Caco-2 (cell line): ENCODE results near the gene EXOC3L2. TPM values are rescaled to one million over a fixed set of nuclear protein-coding genes. Genes with fewer than 3 reads are reported as not detected.

Experiments
- BruUV-seq: library from RNA; stranded (reverse); fragments of 400-500 nt; replicated peaks from 2 replicates; lab custom pipeline; 2021; lab: Mats Ljungman, UMichigan
- CTCF ChIA-PET: fragments of 300-600 bp; sonication (Branson Sonifier 250); formaldehyde crosslinking; loops from one replicate; lab custom pipeline; 2022; ENCODE audit warnings: antibody characterized with exemption; lab: Charles Lee
- POLR2A ChIA-PET: fragments of 300-600 bp; sonication (Branson Sonifier 250); formaldehyde crosslinking; loops from one replicate; lab custom pipeline; 2022; ENCODE audit warnings: antibody characterized with exemption; lab: Charles Lee
- DNase-seq, 2 experiments: peaks; one replicate each; pipeline versions ENCODE4 v3.0.0 to v3.0.0-alpha.2; 2020 to 2022
- H3K27me3 ChIP-seq: replicated peaks from 2 replicates; pipeline ENCODE4 v1.6.0; 2011; ENCODE audit warnings: low read length; ENCODE audit not compliant: control insufficient read depth, insufficient read depth
- H3K36me3 ChIP-seq: 2 replicates; pipeline ENCODE4 v1.5.1; 2011; ENCODE audit warnings: low read length; ENCODE audit not compliant: control insufficient read depth, insufficient read depth
- H3K4me1 ChIP-seq: fragments of 250-450 bp; sonication (Bioruptor Pico); 2 replicates; pipeline ENCODE4 v1.5.1; 2020; ENCODE audit warnings: mild to moderate bottlenecking
- H3K4me3 ChIP-seq: 2 replicates; pipeline ENCODE4 v1.5.1; 2011; ENCODE audit warnings: low read depth, mild to moderate bottlenecking, control low read depth, low read length
- H3K9me3 ChIP-seq: fragments of 250-450 bp; sonication (Bioruptor Pico); 2 replicates; pipeline ENCODE4 v1.5.1; 2020; ENCODE audit warnings: mild to moderate bottlenecking, moderate library complexity
- H3K27ac Mint-ChIP-seq: one replicate; pipeline ENCODE4 v1.8.0; 2022; ENCODE audit warnings: mixed read lengths; ENCODE audit not compliant: unreplicated experiment
- H3K27me3 Mint-ChIP-seq: one replicate; pipeline ENCODE4 v1.8.0; 2022; ENCODE audit warnings: mixed read lengths; ENCODE audit not compliant: insufficient read depth, unreplicated experiment
- H3K36me3 Mint-ChIP-seq: one replicate; pipeline ENCODE4 v1.8.0; 2022; ENCODE audit warnings: mild to moderate bottlenecking, mixed read lengths; ENCODE audit not compliant: insufficient read depth, unreplicated experiment
- H3K4me1 Mint-ChIP-seq: one replicate; pipeline ENCODE4 v1.8.0; 2022; ENCODE audit warnings: low read depth, mixed read lengths; ENCODE audit not compliant: unreplicated experiment
- H3K4me3 Mint-ChIP-seq: one replicate; pipeline ENCODE4 v1.8.0; 2022; ENCODE audit warnings: mild to moderate bottlenecking, moderate library complexity, mixed read lengths; ENCODE audit not compliant: unreplicated experiment
- H3K9me3 Mint-ChIP-seq: one replicate; pipeline ENCODE4 v1.8.0; 2022; ENCODE audit warnings: mixed read lengths; ENCODE audit not compliant: unreplicated experiment
- CTCF ChIP-seq, 2 experiments: fragments of 200-600 bp in 1 of 2; IDR thresholded peaks; 1 replicate in 1 of 2; 2 replicates in 1 of 2; pipeline versions ENCODE4 v1.5.1 to v1.8.0; 2011 to 2022; ENCODE audit warnings: antibody characterized with exemption in 1 of 2, control low read depth in 1 of 2, inconsistent platforms in 1 of 2, low read depth in 1 of 2, low read length in 1 of 2, mild to moderate bottlenecking in 1 of 2, moderate library complexity in 1 of 2; ENCODE audit not compliant: insufficient read depth in 1 of 2, severe bottlenecking in 1 of 2, unreplicated experiment in 1 of 2
- intact Hi-C: fragments of 100-400 bp; cut with micrococcal nuclease; formaldehyde crosslinking; loops from one replicate; pipeline ENCODE4 v1.10.0; 2022; ENCODE audit not compliant: unreplicated experiment
- total RNA-seq: library from RNA; stranded (reverse); gene quantifications from 2 replicates; pipeline ENCODE4 v1.2.3, GENCODE V29; 2022

Gene EXOC3L2
- total RNA-seq, 1 experiment from 2014 or later = not detected

- no peak for DNase-seq
- ChIA-PET CTCF (no interaction called here), POLR2A (no interaction called here)
- intact Hi-C loops = no loop called here
- BruUV-seq = no TSS peak
- Mint-ChIP-seq H3K27me3 (peaks cover 8% of the 10 kb centered on the region), H3K4me1 (no peaks in the 10 kb centered on the region), H3K27ac (no peak overlapping the region), H3K9me3 (no peaks in the 10 kb centered on the region), H3K4me3 (no peak overlapping the region), H3K36me3 (peaks cover 5% of the 10 kb centered on the region)
- no peak overlapping the region for H3K4me3 ChIP-seq
- H3K27me3 ChIP-seq = no peaks in the 10 kb centered on the region
- H3K36me3 ChIP-seq = no peaks in the 10 kb centered on the region
- no peak for TF ChIP-seq CTCF (IDR thresholded peaks at IDR 0.05; ENCODE audit: insufficient read depth in 1 of 2, low read depth in 1 of 2, low read length in 1 of 2, severe bottlenecking in 1 of 2, unreplicated experiment in 1 of 2)
- no peaks in the 10 kb centered on the region for H3K9me3 ChIP-seq
- H3K4me1 ChIP-seq = no peaks in the 10 kb centered on the region
These were observed 49.4 kb downstream of the EXOC3L2 start for GRCh38 chr19:45195764-45196163.

GRCh38 chr19:45191375-45191774 is 53.8 kb downstream of the EXOC3L2 start:
- no peak overlapping the region for H3K27ac Mint-ChIP-seq
- H3K36me3 Mint-ChIP-seq = no peaks in the 10 kb centered on the region
- no peaks in the 10 kb centered on the region for H3K27me3 Mint-ChIP-seq
- no peaks in the 10 kb centered on the region for H3K9me3 Mint-ChIP-seq
- POLR2A ChIA-PET = no interaction called here
- Histone ChIP-seq H3K4me3 (no peak overlapping the region), H3K36me3 (no peaks in the 10 kb centered on the region), H3K9me3 (no peaks in the 10 kb centered on the region), H3K27me3 (no peaks in the 10 kb centered on the region), H3K4me1 (no peaks in the 10 kb centered on the region)
- H3K4me3 Mint-ChIP-seq = no peak overlapping the region
- H3K4me1 Mint-ChIP-seq = no peaks in the 10 kb centered on the region
- CTCF ChIA-PET = no interaction called here
- intact Hi-C loops = no loop called here
- DNase-seq = no peak
- TF ChIP-seq CTCF (IDR thresholded peaks at IDR 0.05; ENCODE audit: insufficient read depth in 1 of 2, low read depth in 1 of 2, low read length in 1 of 2, severe bottlenecking in 1 of 2, unreplicated experiment in 1 of 2) = no peak
- BruUV-seq = no TSS peak

- no TSS peak for BruUV-seq
- ChIA-PET CTCF (no interaction called here), POLR2A (no interaction called here)
- H3K27me3 ChIP-seq = no peaks in the 10 kb centered on the region
- no peak for DNase-seq
- no peak overlapping the region for H3K4me3 ChIP-seq
- no peak for TF ChIP-seq CTCF (IDR thresholded peaks at IDR 0.05; ENCODE audit: insufficient read depth in 1 of 2, low read depth in 1 of 2, low read length in 1 of 2, severe bottlenecking in 1 of 2, unreplicated experiment in 1 of 2)
- Mint-ChIP-seq H3K9me3 (no peaks in the 10 kb centered on the region), H3K27ac (no peak overlapping the region), H3K27me3 (no peaks in the 10 kb centered on the region), H3K36me3 (no peaks in the 10 kb centered on the region), H3K4me3 (no peak overlapping the region), H3K4me1 (peaks cover 6% of the 10 kb centered on the region)
- no peaks in the 10 kb centered on the region for H3K36me3 ChIP-seq
- intact Hi-C loops = no loop called here
- no peaks in the 10 kb centered on the region for H3K9me3 ChIP-seq
- no peaks in the 10 kb centered on the region for H3K4me1 ChIP-seq
These were observed 55.2 kb downstream of the EXOC3L2 start for GRCh38 chr19:45189971-45190370.
